Epithelial cell of esophagus (primary cell): ENCODE data around the gene DVL1.

Experiments used
- DNase-seq: peaks from one replicate; pipeline ENCODE4 v3.0.0; 2010; ENCODE audit warnings: low read depth
- H3K4me3 ChIP-seq: 2 replicates; pipeline ENCODE4 v1.5.1; 2011; ENCODE audit warnings: mild to moderate bottlenecking, low read length, control low read depth
- TF ChIP-seq, protein P1 (sequence below): IDR thresholded peaks from 2 replicates; pipeline ENCODE4 v1.5.1; 2011; ENCODE audit warnings: low read depth, mild to moderate bottlenecking, low read length, control low read depth, inconsistent platforms; ENCODE audit not compliant: insufficient read depth; ENCODE audit errors: missing control alignments

Gene DVL1

DNA sequence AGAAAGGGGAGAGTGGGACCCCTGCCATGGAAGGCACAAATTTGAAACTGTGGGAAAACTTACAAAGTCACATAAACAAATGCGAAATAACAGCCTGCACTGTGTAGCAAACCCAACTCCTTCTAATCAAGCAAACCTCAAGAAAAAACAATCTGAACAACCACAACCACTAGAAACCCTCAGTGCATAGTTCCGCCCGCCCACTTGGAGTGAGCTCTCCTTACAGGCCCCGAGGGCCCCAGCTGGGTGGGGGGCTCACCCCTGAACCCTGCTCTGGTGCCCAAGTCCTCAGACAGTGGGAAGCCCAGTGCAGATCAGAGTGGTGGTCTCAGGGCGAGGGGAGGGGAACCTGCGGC lies 10.1 kb upstream of the DVL1 start:
- TF ChIP-seq, protein P1, sequence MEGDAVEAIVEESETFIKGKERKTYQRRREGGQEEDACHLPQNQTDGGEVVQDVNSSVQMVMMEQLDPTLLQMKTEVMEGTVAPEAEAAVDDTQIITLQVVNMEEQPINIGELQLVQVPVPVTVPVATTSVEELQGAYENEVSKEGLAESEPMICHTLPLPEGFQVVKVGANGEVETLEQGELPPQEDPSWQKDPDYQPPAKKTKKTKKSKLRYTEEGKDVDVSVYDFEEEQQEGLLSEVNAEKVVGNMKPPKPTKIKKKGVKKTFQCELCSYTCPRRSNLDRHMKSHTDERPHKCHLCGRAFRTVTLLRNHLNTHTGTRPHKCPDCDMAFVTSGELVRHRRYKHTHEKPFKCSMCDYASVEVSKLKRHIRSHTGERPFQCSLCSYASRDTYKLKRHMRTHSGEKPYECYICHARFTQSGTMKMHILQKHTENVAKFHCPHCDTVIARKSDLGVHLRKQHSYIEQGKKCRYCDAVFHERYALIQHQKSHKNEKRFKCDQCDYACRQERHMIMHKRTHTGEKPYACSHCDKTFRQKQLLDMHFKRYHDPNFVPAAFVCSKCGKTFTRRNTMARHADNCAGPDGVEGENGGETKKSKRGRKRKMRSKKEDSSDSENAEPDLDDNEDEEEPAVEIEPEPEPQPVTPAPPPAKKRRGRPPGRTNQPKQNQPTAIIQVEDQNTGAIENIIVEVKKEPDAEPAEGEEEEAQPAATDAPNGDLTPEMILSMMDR: no peak
- H3K4me3 ChIP-seq: no peak overlapping the region
- DNase-seq: no peak

DNA sequence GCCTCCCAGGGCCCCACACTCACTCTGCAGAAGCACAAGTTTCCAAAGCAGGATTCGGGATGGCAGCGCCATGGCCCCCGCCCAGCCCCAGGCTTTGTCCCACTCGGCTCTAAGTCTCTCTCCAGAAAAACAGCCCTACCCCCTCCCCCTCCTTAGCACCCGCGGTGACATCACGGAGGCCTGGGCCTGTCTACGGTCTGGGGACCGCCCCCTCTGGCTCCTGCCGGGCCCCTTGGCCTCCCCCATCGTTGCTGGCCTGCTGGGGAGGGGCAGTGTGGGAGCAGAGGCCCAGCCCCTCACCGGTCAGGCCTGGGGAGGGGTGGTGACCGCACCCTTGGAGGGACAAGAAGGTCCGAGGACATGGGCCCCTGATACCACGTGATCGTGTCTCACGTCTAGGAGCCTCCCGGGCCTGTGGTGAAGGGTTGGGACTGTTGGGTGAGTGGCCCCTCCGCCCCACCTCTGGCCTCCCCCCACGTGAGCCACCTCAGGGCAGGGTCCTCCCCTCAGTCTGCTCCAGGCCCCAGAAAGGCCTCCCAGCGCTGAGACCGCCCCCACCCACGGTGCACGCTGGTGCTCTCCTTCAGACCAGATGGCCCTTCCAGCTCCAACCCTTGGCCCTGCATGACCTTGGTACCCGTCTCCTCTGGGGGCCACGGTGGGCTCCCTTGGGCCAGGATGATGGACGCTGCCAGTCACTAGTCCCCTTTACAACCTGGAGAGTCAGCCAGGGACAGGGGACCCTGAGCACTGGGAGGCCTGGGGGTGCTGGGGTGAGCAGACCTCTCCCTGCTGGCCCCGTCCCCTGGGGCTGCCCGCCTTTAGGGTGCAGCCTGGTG lies 9.4 kb upstream of the DVL1 start, which contains the start of gene MXRA8:
TSS of gene MXRA8 (minus strand) at position 123 of the 839 bp plus-strand sequence. CDS start at position 72, 51 bp downstream.
- DNase-seq: no peak
- H3K4me3 ChIP-seq: no peak within 1 kb of the TSS
- TF ChIP-seq, protein P1: no peak

GRCh38 chr1:1357871-1358432 lies 8.7 kb upstream of the DVL1 start:
- H3K4me3 ChIP-seq: no peak overlapping the region
- no peak for DNase-seq

GRCh38 chr1:1356796-1357401 lies 7.7 kb upstream of the DVL1 start:
- DNase-seq: no peak
- no peak overlapping the region for H3K4me3 ChIP-seq
- TF ChIP-seq, protein P1: no peak

More at GRCh38 chr1:1357871-1358432, 8.7 kb upstream of the DVL1 start:
- TF ChIP-seq, protein P1: no peak

GRCh38 chr1:1356166-1356795 lies 7.1 kb upstream of the DVL1 start:
- DNase-seq: no peak
- TF ChIP-seq, protein P1: no peak
- H3K4me3 ChIP-seq: no peak overlapping the region

GRCh38 chr1:1355416-1355815 lies 6.2 kb upstream of the DVL1 start:
- DNase-seq: peak; percentile 41
- H3K4me3 ChIP-seq: no peak overlapping the region
- TF ChIP-seq, protein P1: no peak
